H1 (cell line): ENCODE data around the gene CATSPERD. TPM values are rescaled to one million over a fixed set of nuclear protein-coding genes. Genes with fewer than 3 reads are reported as not detected.

ENCODE experiments used
- CTCF ChIA-PET: fragments of 300-600 bp; sonication (Branson Sonifier 250); formaldehyde crosslinking; loops from one replicate; lab custom pipeline; 2021; ENCODE audit not compliant: partially characterized antibody; lab: Charles Lee
- POLR2A ChIA-PET: fragments of 300-600 bp; sonication (Branson Sonifier 250); formaldehyde crosslinking; loops from one replicate; lab custom pipeline; 2021; ENCODE audit warnings: inconsistent platforms; ENCODE audit not compliant: partially characterized antibody; lab: Charles Lee
- DNase-seq, 2 experiments: peaks; one replicate each; pipeline versions ENCODE4 v3.0.0 to v3.0.0-alpha.2; 2010 to 2022; ENCODE audit warnings: low spot score in 2 of 2, low read depth in 1 of 2, mixed read lengths in 1 of 2
- FAIRE-seq: peaks from 2 replicates; lab custom pipeline; 2011; peaks lifted over from hg19 to GRCh38; lab: Jason Lieb, UNC
- H2AFZ ChIP-seq: 2 replicates; pipeline ENCODE4 v1.8.1; 2012; ENCODE audit warnings: low read length, inconsistent platforms
- H2AK5ac ChIP-seq: 2 replicates; pipeline ENCODE4 v1.6.1; 2013; ENCODE audit warnings: low read depth, low read length
- H2BK120ac ChIP-seq: replicated peaks from 2 replicates; pipeline ENCODE3; 2013; ENCODE audit warnings: low read depth, low read length, inconsistent platforms
- H2BK12ac ChIP-seq: 2 replicates; pipeline ENCODE4 v1.6.1; 2013; ENCODE audit warnings: low read depth, low read length
- H2BK15ac ChIP-seq: 2 replicates; pipeline ENCODE4 v1.6.1; 2013; ENCODE audit warnings: low read length
- H2BK20ac ChIP-seq: 2 replicates; pipeline ENCODE4 v1.6.1; 2013; ENCODE audit warnings: low read length
- H2BK5ac ChIP-seq: 2 replicates; pipeline ENCODE4 v1.6.1; 2013; ENCODE audit warnings: low read depth, low read length
- H3K14ac ChIP-seq: 2 replicates; pipeline ENCODE4 v1.6.1; 2013; ENCODE audit warnings: inconsistent platforms; ENCODE audit not compliant: insufficient read length
- H3K18ac ChIP-seq: 2 replicates; pipeline ENCODE4 v1.6.1; 2013; ENCODE audit warnings: low read length; ENCODE audit errors: extremely low read depth
- H3K23ac ChIP-seq: 2 replicates; pipeline ENCODE4 v1.6.1; 2013; ENCODE audit warnings: inconsistent platforms; ENCODE audit not compliant: insufficient read length
- H3K23me2 ChIP-seq: 2 replicates; pipeline ENCODE4 v1.6.1; 2013; ENCODE audit warnings: low read depth, low read length
- H3K27ac ChIP-seq: 2 replicates; pipeline ENCODE4 v1.6.1; 2011; ENCODE audit warnings: low read depth, low read length, inconsistent platforms
- H3K27me3 ChIP-seq, 4 experiments: replicated peaks in 1 of 4; 1 replicate in 1 of 4; 2 replicates in 3 of 4; pipeline versions ENCODE4 v1.6.1 to v1.8.1; 2011 to 2013; ENCODE audit warnings: low read length in 3 of 4, mild to moderate bottlenecking in 3 of 4, inconsistent platforms in 2 of 4, mixed read lengths in 2 of 4, moderate library complexity in 1 of 4; ENCODE audit not compliant: control insufficient read depth in 3 of 4, insufficient read depth in 3 of 4; ENCODE audit errors: extremely low read depth in 1 of 4
- H3K36me3 ChIP-seq, 4 experiments: 2 replicates each; pipeline versions ENCODE4 v1.6.1 to v1.8.1; 2011 to 2013; ENCODE audit warnings: mild to moderate bottlenecking in 4 of 4, low read length in 3 of 4, moderate library complexity in 2 of 4, control low read depth in 1 of 4, inconsistent platforms in 1 of 4; ENCODE audit not compliant: insufficient read depth in 4 of 4, control insufficient read depth in 2 of 4
- H3K4ac ChIP-seq: replicated peaks from 2 replicates; pipeline ENCODE3; 2013; ENCODE audit warnings: low read length, low read depth, mixed read lengths, inconsistent platforms; ENCODE audit not compliant: insufficient read length
- H3K4me1 ChIP-seq, 4 experiments: replicated peaks in 1 of 4; 1 replicate in 1 of 4; 2 replicates in 3 of 4; pipeline versions ENCODE4 v1.6.1 to v1.8.1; 2011 to 2013; ENCODE audit warnings: low read length in 3 of 4, inconsistent platforms in 2 of 4, mixed read lengths in 1 of 4; ENCODE audit not compliant: insufficient read depth in 4 of 4, control insufficient read depth in 3 of 4
- H3K4me2 ChIP-seq, 2 experiments: 2 replicates each; pipeline versions ENCODE4 v1.6.1 to v1.8.1; 2011 to 2013; ENCODE audit warnings: low read depth in 2 of 2, low read length in 2 of 2, control low read depth in 1 of 2, inconsistent platforms in 1 of 2, mild to moderate bottlenecking in 1 of 2; ENCODE audit not compliant: insufficient read depth in 1 of 2
- H3K4me3 ChIP-seq, 4 experiments: fragments of 200-600, 300-600 bp in 1 of 4; sonication (generic), shearing (Covaris generic), sonication (Bioruptor Twin) in 1 of 4; 2 replicates each; pipeline versions ENCODE4 v1.5.1 to v1.8.1; 2011 to 2016; ENCODE audit warnings: low read length in 4 of 4, low read depth in 3 of 4, control low read depth in 2 of 4, inconsistent platforms in 2 of 4, mild to moderate bottlenecking in 2 of 4, mixed read lengths in 1 of 4, moderate library complexity in 1 of 4; ENCODE audit not compliant: insufficient read depth in 2 of 4; ENCODE audit errors: extremely low read depth in 1 of 4
- H3K56ac ChIP-seq: replicated peaks from 2 replicates; pipeline ENCODE3; 2013; ENCODE audit warnings: low read depth, mild to moderate bottlenecking, mixed read lengths, low read length, inconsistent platforms; ENCODE audit not compliant: insufficient read length
- H3K79me1 ChIP-seq: 2 replicates; pipeline ENCODE4 v1.6.1; 2013; ENCODE audit warnings: low read depth, low read length, control low read depth
- H3K79me2 ChIP-seq, 2 experiments: 2 replicates each; pipeline versions ENCODE4 v1.6.1 to v1.8.1; 2012 to 2013; ENCODE audit warnings: low read length in 2 of 2, mild to moderate bottlenecking in 2 of 2, inconsistent platforms in 1 of 2; ENCODE audit not compliant: insufficient read depth in 2 of 2, control insufficient read depth in 1 of 2
- H3K9ac ChIP-seq, 4 experiments: replicated peaks in 1 of 4; 1 replicate in 1 of 4; 2 replicates in 3 of 4; pipeline versions ENCODE4 v1.6.1 to v1.8.1; 2011 to 2013; ENCODE audit warnings: low read depth in 3 of 4, low read length in 3 of 4, control low read depth in 2 of 4, mild to moderate bottlenecking in 2 of 4, moderate library complexity in 2 of 4, inconsistent platforms in 1 of 4; ENCODE audit errors: extremely low read depth in 1 of 4
- H3K9me3 ChIP-seq, 2 experiments: 2 replicates each; pipeline versions ENCODE4 v1.6.1 to v1.8.1; 2012 to 2013; ENCODE audit warnings: mild to moderate bottlenecking in 2 of 2, moderate library complexity in 2 of 2, control low read depth in 1 of 2, inconsistent platforms in 1 of 2, low read depth in 1 of 2, low read length in 1 of 2, mixed read lengths in 1 of 2; ENCODE audit not compliant: insufficient read depth in 2 of 2
- H4K20me1 ChIP-seq, 2 experiments: replicated peaks in 1 of 2; 2 replicates each; pipeline versions ENCODE3 to v1.8.1; 2011 to 2013; ENCODE audit warnings: inconsistent platforms in 2 of 2, low read length in 2 of 2, mild to moderate bottlenecking in 1 of 2; ENCODE audit not compliant: insufficient read depth in 2 of 2, control insufficient read depth in 1 of 2
- H4K5ac ChIP-seq: 2 replicates; pipeline ENCODE4 v1.6.1; 2013; ENCODE audit warnings: low read length, low read depth, mixed read lengths, inconsistent platforms; ENCODE audit not compliant: insufficient read length
- H4K8ac ChIP-seq: 2 replicates; pipeline ENCODE4 v1.8.0; 2013; ENCODE audit warnings: mild to moderate bottlenecking, moderate library complexity, low read length, inconsistent platforms; ENCODE audit not compliant: insufficient read depth; ENCODE audit errors: extremely low read depth
- H4K91ac ChIP-seq: replicated peaks from 2 replicates; pipeline ENCODE3; 2013; ENCODE audit warnings: low read length, mixed read lengths, inconsistent platforms; ENCODE audit not compliant: insufficient read length
- ASH2L ChIP-seq: fragments of 200-600, 300-600 bp; sonication (generic); IDR thresholded peaks from one replicate; pipeline ENCODE4 v1.7.1; 2017; ENCODE audit warnings: low read length
- ATF3 ChIP-seq: IDR thresholded peaks from 2 replicates; pipeline ENCODE4 v1.6.1; 2011; ENCODE audit warnings: low read depth, mild to moderate bottlenecking, low read length; ENCODE audit not compliant: insufficient read depth
- CEBPB ChIP-seq: IDR thresholded peaks from 2 replicates; pipeline ENCODE4 v1.6.1; 2012; ENCODE audit warnings: low read depth, low read length
- CREB1 ChIP-seq: IDR thresholded peaks from 2 replicates; pipeline ENCODE4 v1.6.1; 2012; ENCODE audit warnings: inconsistent platforms
- CTBP2 ChIP-seq: IDR thresholded peaks from 2 replicates; pipeline ENCODE4 v1.7.0; 2011; ENCODE audit warnings: borderline replicate concordance, mild to moderate bottlenecking, moderate library complexity, mixed read lengths, low read length; ENCODE audit not compliant: insufficient read depth, insufficient read length
- E2F6 ChIP-seq: IDR thresholded peaks from 2 replicates; pipeline ENCODE4 v1.6.1; 2012; ENCODE audit warnings: inconsistent platforms
- HDAC6 ChIP-seq: IDR thresholded peaks from one replicate; pipeline ENCODE4 v1.7.1; 2012; ENCODE audit warnings: low read depth, mild to moderate bottlenecking, inconsistent platforms, low read length, moderate library complexity
- JUN ChIP-seq: IDR thresholded peaks from 2 replicates; pipeline ENCODE4 v1.6.1; 2011; ENCODE audit warnings: low read depth, mild to moderate bottlenecking, improper control_type of control experiment, low read length
- KDM4A ChIP-seq: IDR thresholded peaks from one replicate; pipeline ENCODE4 v1.7.1; 2012; ENCODE audit warnings: low read depth, mild to moderate bottlenecking, moderate library complexity, low read length, inconsistent platforms; ENCODE audit not compliant: severe bottlenecking
- RXRA ChIP-seq: IDR thresholded peaks from 2 replicates; pipeline ENCODE4 v1.6.1; 2011; ENCODE audit warnings: low read depth, mild to moderate bottlenecking, low read length, moderate library complexity; ENCODE audit not compliant: insufficient read depth
- SIX5 ChIP-seq: IDR thresholded peaks from 2 replicates; pipeline ENCODE4 v1.6.1; 2011; ENCODE audit warnings: mild to moderate bottlenecking, low read depth, low read length
- SUZ12 ChIP-seq: fragments of 200-600 bp; sonication (generic); IDR thresholded peaks from 2 replicates; pipeline ENCODE4 v1.6.1; 2012; ENCODE audit warnings: mild to moderate bottlenecking, inconsistent platforms, low read length, moderate library complexity, mixed read lengths
- TAF1 ChIP-seq: IDR thresholded peaks from 2 replicates; pipeline ENCODE4 v1.6.1; 2011; ENCODE audit warnings: mild to moderate bottlenecking, low read depth, low read length
- YY1 ChIP-seq: IDR thresholded peaks from 2 replicates; pipeline ENCODE4 v1.6.1; 2011; ENCODE audit warnings: low read depth, mild to moderate bottlenecking, low read length
- WGBS, 2 experiments: shearing (Covaris generic) in 1 of 2; methylation state at CpG; one replicate each; pipeline versions ENCODE4 v1.1.6 to v1.1.7; 2013 to 2015; ENCODE audit warnings: low lambda C conversion rate in 2 of 2, mixed read lengths in 2 of 2, inconsistent platforms in 1 of 2, low coverage in 1 of 2, missing lambda C conversion rate in 1 of 2; ENCODE audit not compliant: insufficient replicate concordance in 2 of 2, insufficient coverage in 1 of 2, insufficient read length in 1 of 2; ENCODE audit errors: extremely low coverage in 1 of 2, missing lambda C conversion rate in 1 of 2; 5-methylcytosine and 5-hydroxymethylcytosine counted together
- polyA plus RNA-seq, 7 experiments: library from polyadenylated mRNA; depleted of rRNA in 3 of 7; stranded (reverse) in 5 of 7; unstranded in 2 of 7; fragments of >200 nt in 5 of 7; fragments of 200-250 nt in 2 of 7; gene quantifications; 1 replicate in 5 of 7; 2 replicates in 1 of 7; 4 replicates in 1 of 7; pipeline versions ENCODE4 v1.2.1 to v1.2.3, GENCODE V29; 2011 to 2013; ENCODE audit warnings: missing spikeins in 2 of 7, mixed read lengths in 2 of 7
- total RNA-seq: library from RNA; stranded (reverse); fragmentation: NEBNext Ultra II Directional; extraction: Animal tissue kit (Norgen Biotek cat#: 25700); gene quantifications from 2 replicates; pipeline ENCODE4 v1.2.1, GENCODE V29; 2021

CATSPERD gene
- total and polyA plus RNA-seq, 2 of the 8 experiments (the other 6 are each of a cell fraction or from before 2014, with no cell fraction given), result 0.12 TPM; not detected in 1

GRCh38 chr19:5825178-5825577, 104.7 kb downstream of the CATSPERD start:
- FAIRE-seq (no peak), DNase-seq (no peak)
- no peak overlapping the region for H3K18ac ChIP-seq
- no peaks in the 10 kb centered on the region for H3K9me3 ChIP-seq
- H3K4me2 ChIP-seq, result no peak overlapping the region
- WGBS, 2 experiments, result 90% methylated on average over 21 of the region's 21 CpGs; no CpG with 5 or more reads in 1 of the 2 experiments
- H2AK5ac ChIP-seq, result no peak overlapping the region
- H2BK20ac ChIP-seq, result no peak overlapping the region
- H2AFZ ChIP-seq, result no peak overlapping the region
- H4K91ac ChIP-seq, result no peak overlapping the region
- H2BK12ac ChIP-seq, result no peak overlapping the region; the same call in 1 of the 2 replicates
- H4K5ac ChIP-seq, result no peak overlapping the region
- no peak overlapping the region for H3K9ac ChIP-seq
- H3K4me1 ChIP-seq, result peaks cover 0 to 8% (median 6%) of the 10 kb centered on the region in 4 experiments; a peak in 6 of 7 replicates
- no peaks in the 10 kb centered on the region for H3K79me2 ChIP-seq
- no peaks in the 10 kb centered on the region for H3K79me1 ChIP-seq
- POLR2A ChIA-PET, result interaction anchor here (1.3 kb wide), 1 partner anchor 26 kb away, joined by 3 read pairs; the partner anchor contains the start of gene FUT3
- H3K56ac ChIP-seq, result no peak overlapping the region
- H4K20me1 ChIP-seq, result peaks cover 0 to 4% of the 10 kb centered on the region in 2 experiments
- H3K23ac ChIP-seq, result no peak overlapping the region
- no peaks in the 10 kb centered on the region; a peak in 1 of 7 replicates for H3K27me3 ChIP-seq
- H3K27ac ChIP-seq, result no peak overlapping the region
- H2BK5ac ChIP-seq, result no peak overlapping the region
- no peak overlapping the region for H3K4ac ChIP-seq
- H4K8ac ChIP-seq, result no peak overlapping the region
- CTCF ChIA-PET, result interaction anchor here (0.5 to 7.8 kb wide), 6 partner anchors 11 to 67 kb away, joined by 3 to 58 read pairs (median 4); partner anchors contain the start of gene NRTN
- no peaks in the 10 kb centered on the region for H3K36me3 ChIP-seq
- H2BK120ac ChIP-seq, result no peak overlapping the region
- no peak overlapping the region for H3K14ac ChIP-seq
- no peak overlapping the region for H2BK15ac ChIP-seq
- H3K23me2 ChIP-seq, result peaks cover 12% of the 10 kb centered on the region; the same call in 1 of the 2 replicates
- no peak overlapping the region for H3K4me3 ChIP-seq
- TF ChIP-seq CTBP2, result no peak
- no peak for TF ChIP-seq ASH2L
- TF ChIP-seq ATF3, result no peak
- TF ChIP-seq SIX5, result no peak
- no peak for TF ChIP-seq CEBPB
- no peak for TF ChIP-seq KDM4A
- no peak for TF ChIP-seq YY1
- no peak for TF ChIP-seq SUZ12
- TF ChIP-seq CREB1, result no peak
- no peak for TF ChIP-seq E2F6
- TF ChIP-seq JUN, result no peak
- no peak for TF ChIP-seq RXRA
- TF ChIP-seq HDAC6, result no peak
- TF ChIP-seq TAF1, result no peak
